ENCODE results near the gene CNNM1.

DNA sequence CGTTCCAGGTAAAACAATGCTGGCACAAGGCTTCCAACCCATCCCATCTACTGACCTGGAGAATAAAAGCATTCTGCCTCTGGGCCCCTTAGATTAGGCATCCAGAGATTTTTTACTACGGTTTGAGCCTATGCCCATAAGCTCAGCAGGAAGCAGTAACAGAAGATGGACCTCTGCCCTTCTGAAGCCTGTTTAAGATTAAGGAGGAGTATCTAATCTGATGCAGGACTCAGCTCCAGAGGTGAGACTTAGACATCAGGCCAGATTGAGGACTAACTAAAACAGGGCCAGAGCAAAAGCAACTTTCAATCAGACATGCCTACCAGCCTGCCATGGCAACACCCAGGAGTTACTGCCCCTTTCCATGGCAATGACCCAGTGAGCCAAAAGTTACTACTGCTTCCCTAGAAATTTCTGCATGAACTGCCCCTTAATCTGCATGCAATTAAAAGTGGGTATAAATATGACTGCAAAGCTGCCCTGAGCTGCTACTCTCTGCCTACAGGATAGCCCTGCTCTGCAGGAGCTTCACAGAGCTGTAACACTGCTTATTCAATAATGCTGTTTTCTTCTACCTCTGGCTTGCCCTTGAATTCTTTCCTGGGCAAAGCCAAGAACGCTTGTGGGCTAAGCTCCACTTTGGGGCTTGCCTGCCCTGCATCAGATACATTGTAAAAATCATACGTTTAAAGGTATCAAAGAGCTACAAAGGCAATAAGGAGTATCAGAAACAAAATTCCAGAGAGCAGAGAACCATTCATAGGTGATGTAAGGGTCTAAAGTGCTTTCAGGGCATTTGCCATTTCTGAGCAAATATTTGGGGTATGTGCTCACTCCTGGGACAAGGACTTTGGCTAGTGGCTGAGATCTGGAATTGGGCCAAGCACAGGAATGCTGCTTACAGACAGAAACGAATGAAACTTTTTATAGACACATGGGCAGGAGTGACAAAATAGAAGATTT, 25.0 kb upstream of the CNNM1 start:
- TF ChIP-seq, protein P1, sequence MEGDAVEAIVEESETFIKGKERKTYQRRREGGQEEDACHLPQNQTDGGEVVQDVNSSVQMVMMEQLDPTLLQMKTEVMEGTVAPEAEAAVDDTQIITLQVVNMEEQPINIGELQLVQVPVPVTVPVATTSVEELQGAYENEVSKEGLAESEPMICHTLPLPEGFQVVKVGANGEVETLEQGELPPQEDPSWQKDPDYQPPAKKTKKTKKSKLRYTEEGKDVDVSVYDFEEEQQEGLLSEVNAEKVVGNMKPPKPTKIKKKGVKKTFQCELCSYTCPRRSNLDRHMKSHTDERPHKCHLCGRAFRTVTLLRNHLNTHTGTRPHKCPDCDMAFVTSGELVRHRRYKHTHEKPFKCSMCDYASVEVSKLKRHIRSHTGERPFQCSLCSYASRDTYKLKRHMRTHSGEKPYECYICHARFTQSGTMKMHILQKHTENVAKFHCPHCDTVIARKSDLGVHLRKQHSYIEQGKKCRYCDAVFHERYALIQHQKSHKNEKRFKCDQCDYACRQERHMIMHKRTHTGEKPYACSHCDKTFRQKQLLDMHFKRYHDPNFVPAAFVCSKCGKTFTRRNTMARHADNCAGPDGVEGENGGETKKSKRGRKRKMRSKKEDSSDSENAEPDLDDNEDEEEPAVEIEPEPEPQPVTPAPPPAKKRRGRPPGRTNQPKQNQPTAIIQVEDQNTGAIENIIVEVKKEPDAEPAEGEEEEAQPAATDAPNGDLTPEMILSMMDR (IDR thresholded peaks at IDR 0.05; ENCODE audit: poor library complexity), result no peak
- no peak for TF ChIP-seq EZH2 (IDR thresholded peaks at IDR 0.05; ENCODE audit: borderline replicate concordance)
- no peak for TF ChIP-seq EZH2phosphoT487 (IDR thresholded peaks at IDR 0.05; ENCODE audit: low read depth, severe bottlenecking, unreplicated experiment)
